Measurements from ENCODE around the gene PDSS2.

DNA sequence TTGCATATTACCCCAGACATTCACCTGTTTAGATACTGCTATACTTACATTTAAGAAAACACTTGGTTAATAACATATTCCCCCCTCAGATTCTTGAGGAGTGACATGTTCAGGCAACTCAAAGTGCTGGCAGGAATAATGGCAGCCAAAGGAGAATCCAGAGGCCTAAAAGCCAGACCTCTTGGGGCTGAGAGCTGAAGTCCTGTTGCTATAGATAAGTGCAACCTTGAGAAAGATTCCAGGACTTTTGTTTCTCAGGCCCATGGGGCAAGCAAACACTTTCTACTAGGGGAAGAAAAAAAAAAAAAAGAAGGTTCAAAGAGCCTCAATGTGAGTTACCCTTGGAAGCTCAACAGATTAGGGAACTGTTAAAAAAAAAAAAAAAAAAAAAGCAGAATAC lies 211.2 kb downstream of the PDSS2 start:
- TF ChIP-seq POLR2A (IDR thresholded peaks at IDR 0.05), result no peak
- TF ChIP-seq POLR2AphosphoS5 (IDR thresholded peaks at IDR 0.05), result no peak
- TF ChIP-seq, protein P1, sequence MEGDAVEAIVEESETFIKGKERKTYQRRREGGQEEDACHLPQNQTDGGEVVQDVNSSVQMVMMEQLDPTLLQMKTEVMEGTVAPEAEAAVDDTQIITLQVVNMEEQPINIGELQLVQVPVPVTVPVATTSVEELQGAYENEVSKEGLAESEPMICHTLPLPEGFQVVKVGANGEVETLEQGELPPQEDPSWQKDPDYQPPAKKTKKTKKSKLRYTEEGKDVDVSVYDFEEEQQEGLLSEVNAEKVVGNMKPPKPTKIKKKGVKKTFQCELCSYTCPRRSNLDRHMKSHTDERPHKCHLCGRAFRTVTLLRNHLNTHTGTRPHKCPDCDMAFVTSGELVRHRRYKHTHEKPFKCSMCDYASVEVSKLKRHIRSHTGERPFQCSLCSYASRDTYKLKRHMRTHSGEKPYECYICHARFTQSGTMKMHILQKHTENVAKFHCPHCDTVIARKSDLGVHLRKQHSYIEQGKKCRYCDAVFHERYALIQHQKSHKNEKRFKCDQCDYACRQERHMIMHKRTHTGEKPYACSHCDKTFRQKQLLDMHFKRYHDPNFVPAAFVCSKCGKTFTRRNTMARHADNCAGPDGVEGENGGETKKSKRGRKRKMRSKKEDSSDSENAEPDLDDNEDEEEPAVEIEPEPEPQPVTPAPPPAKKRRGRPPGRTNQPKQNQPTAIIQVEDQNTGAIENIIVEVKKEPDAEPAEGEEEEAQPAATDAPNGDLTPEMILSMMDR (IDR thresholded peaks at IDR 0.05), result no peak
- TF ChIP-seq EP300 (IDR thresholded peaks at IDR 0.05), result no peak

Data from suprapubic skin (tissue), 4 donors.